ENCODE measurements around the gene EPHA4. TPM values are rescaled to one million over a fixed set of nuclear protein-coding genes. Genes with fewer than 3 reads are reported as not detected.

The EPHA4 gene
- polyA plus RNA-seq, 3 donors: 53.1 to 59.1 (median 54.9) TPM

GRCh38 chr2:221372159-221372884 is 199.8 kb downstream of the EPHA4 start:
- no peak for DNase-seq (ENCODE audit: low read depth in 3 of 3, low spot score in 2 of 3)

GRCh38 chr2:221371347-221371746 is 200.8 kb downstream of the EPHA4 start:
- no peak for DNase-seq (ENCODE audit: low read depth in 3 of 3, low spot score in 2 of 3)

DNA sequence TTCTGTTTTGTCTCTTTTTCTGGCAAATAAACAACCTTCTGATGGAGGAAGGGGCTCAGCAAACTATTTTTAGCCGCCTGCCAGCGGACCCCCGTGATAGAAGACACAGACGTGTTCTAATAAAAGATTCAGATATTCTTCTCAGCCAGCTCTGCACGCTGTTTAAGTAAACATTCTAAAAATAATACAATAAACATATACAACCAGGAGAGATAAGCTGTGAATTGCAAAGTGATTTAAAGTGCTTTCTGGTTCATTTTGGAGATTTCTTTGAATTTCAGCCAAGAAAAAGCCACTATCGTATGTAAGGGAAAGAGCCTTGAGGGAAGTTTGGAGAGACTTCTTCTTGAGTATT is 201.3 kb downstream of the EPHA4 start:
- DNase-seq (ENCODE audit: low read depth in 3 of 3, low spot score in 2 of 3): no peak

GRCh38 chr2:221370076-221370856 is 201.8 kb downstream of the EPHA4 start:
- DNase-seq (ENCODE audit: low read depth in 3 of 3, low spot score in 2 of 3): no peak
